ENCODE results near the gene MAN2B2.
A peak's percentile ranks its signal among the peaks of the same experiment; 100 is the strongest.

The MAN2B2 gene

GRCh38 chr4:6595897-6596537 is 21.0 kb downstream of the MAN2B2 start:
- DNase-seq = no peak

GRCh38 chr4:6596948-6597347 is 22.0 kb downstream of the MAN2B2 start:
- DNase-seq = no peak

- no peak for DNase-seq
These were observed 23.1 kb downstream of the MAN2B2 start for GRCh38 chr4:6598127-6598526.

- DNase-seq = no peak
These were observed 23.7 kb downstream of the MAN2B2 start for GRCh38 chr4:6598641-6599040.

- no peak for DNase-seq
These were observed 26.8 kb downstream of the MAN2B2 start for GRCh38 chr4:6601661-6602250.

GRCh38 chr4:6602289-6602688 is 27.3 kb downstream of the MAN2B2 start:
- no peak for DNase-seq

- no peak for DNase-seq
These were observed 28.1 kb downstream of the MAN2B2 start for GRCh38 chr4:6603128-6603527.

- no peak for DNase-seq
These were observed 30.1 kb downstream of the MAN2B2 start for GRCh38 chr4:6605114-6605513.

- DNase-seq = no peak
These were observed 30.6 kb downstream of the MAN2B2 start for GRCh38 chr4:6605605-6606004.

GRCh38 chr4:6606465-6607235 is 31.7 kb downstream of the MAN2B2 start:
- no peak for DNase-seq

- DNase-seq = no peak
These were observed 32.5 kb downstream of the MAN2B2 start for GRCh38 chr4:6607368-6608055.

GRCh38 chr4:6608758-6609414 is 33.9 kb downstream of the MAN2B2 start:
- peak; percentile 18 for DNase-seq

- DNase-seq = no peak
These were observed 34.6 kb downstream of the MAN2B2 start for GRCh38 chr4:6609415-6610079.

- DNase-seq = no peak
These were observed 36.0 kb downstream of the MAN2B2 start for GRCh38 chr4:6610856-6611430.

- DNase-seq = no peak
These were observed 38.1 kb downstream of the MAN2B2 start for GRCh38 chr4:6612961-6613675.

GRCh38 chr4:6613676-6614651 is 39.0 kb downstream of the MAN2B2 start:
- DNase-seq = no peak

GRCh38 chr4:6614701-6615230 is 39.8 kb downstream of the MAN2B2 start:
- DNase-seq = no peak

GRCh38 chr4:6616087-6616995 is 41.4 kb downstream of the MAN2B2 start:
- DNase-seq = no peak

- no peak for DNase-seq
These were observed 42.3 kb downstream of the MAN2B2 start for GRCh38 chr4:6617246-6617645.
